Measurements from ENCODE around the gene PHYKPL. TPM values are rescaled to one million over a fixed set of nuclear protein-coding genes. Genes with fewer than 3 reads are reported as not detected.
"Not testable (repeated sequence)": the region's sequence is repeated elsewhere in the genome, so short reads cannot be mapped to it uniquely, and the experiment has no call there.

PHYKPL gene
- total and polyA plus RNA-seq, 2 donors, result 40.3 to 49.1 TPM

DNA sequence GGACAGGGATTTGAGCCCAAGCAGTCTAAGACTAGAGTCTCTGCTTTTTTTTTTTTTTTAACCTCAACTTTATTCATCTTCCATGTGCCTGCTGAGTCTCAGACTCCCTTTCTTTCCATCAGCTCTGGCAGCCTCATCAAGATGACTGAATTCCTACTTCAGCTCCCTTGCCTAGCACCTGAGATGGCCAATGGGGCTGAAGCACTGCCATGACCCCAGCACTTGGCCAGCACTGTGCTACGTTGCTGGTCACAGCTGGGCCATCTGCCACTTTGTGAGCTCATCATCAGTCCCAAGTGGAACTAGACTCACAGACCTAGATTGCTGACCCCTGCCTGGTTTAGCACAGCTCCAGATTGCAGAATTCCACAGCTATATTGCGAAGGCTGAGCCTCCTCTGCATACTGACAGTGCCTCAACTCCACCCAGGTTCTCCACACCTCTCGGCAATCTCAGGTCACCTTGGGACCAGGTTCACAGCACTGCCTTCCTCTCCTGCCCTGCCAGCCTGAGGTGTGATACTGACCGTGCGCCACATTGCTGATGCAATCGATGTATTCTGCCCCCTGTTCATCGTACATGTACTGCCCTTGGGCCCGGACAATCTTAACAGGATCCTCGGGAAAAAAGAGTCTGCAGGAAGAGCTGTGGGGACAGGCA lies 1.6 kb downstream of the PHYKPL start:
- no peak for DNase-seq (ENCODE audit: extremely low spot score)
- 75% methylated on average over 9 of the region's 9 CpGs for WGBS
- Histone ChIP-seq H3K4me1 (ENCODE audit: insufficient read depth) (no peaks in the 10 kb centered on the region), H3K36me3 (ENCODE audit: insufficient read depth) (peaks cover 1% of the 10 kb centered on the region), H3K4me3 (ENCODE audit: low read depth, low read length) (no peak overlapping the region), H3K27ac (ENCODE audit: low read depth) (no peak overlapping the region)

DNA sequence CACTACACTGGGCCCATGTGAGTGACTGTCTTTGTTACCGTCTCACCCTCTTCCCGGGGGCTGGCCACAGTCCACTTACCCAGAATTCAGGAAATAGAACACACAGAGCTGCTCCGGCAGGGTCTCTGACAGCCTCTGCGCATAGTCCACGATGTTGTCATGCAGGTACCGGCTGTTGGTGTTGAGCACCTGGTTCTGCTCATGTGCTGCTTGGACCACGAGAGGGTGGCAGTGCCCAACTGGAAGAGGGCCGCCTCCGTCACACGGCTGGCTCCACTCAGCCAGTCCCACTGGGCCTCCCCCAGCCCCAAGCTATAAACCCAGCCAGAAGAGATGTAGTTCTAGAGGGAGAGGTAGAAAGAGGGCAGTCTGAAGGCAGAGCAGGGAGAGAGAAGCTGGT lies 2.7 kb downstream of the PHYKPL start:
- no peak for DNase-seq (ENCODE audit: extremely low spot score)
- Histone ChIP-seq H3K4me3 (ENCODE audit: low read depth, low read length) (no peak overlapping the region), H3K27ac (ENCODE audit: low read depth) (no peak overlapping the region), H3K4me1 (ENCODE audit: insufficient read depth) (no peaks in the 10 kb centered on the region), H3K36me3 (ENCODE audit: insufficient read depth) (peaks cover 1% of the 10 kb centered on the region)
- WGBS, result 90% methylated on average over 10 of the region's 10 CpGs

DNA sequence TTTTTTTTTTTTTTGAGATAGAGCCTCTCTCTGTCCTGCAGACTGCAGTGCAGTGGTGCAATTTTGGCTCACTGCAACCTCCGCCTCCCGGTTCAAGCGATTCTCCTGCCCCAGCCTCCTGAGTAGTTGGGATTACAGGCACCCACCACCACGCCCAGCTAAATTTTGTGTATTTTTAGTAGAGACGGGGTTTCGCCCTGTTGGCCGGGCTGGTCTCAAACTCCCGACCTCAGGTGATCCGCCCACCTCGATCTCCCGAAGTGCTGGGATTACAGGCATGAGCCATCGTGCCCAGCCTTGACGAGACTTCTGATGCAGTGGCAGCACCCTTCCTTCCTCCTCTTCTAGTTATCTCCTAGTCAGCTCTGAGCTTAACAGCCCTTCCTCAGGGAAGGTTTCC lies 3.5 kb downstream of the PHYKPL start:
- not testable (repeated sequence) for H3K4me3 ChIP-seq (ENCODE audit: low read depth, low read length); H3K36me3 ChIP-seq (ENCODE audit: insufficient read depth); H3K27ac ChIP-seq (ENCODE audit: low read depth); DNase-seq (ENCODE audit: extremely low spot score); H3K4me1 ChIP-seq (ENCODE audit: insufficient read depth)
- 95% methylated on average over 13 of the region's 13 CpGs for WGBS

DNA sequence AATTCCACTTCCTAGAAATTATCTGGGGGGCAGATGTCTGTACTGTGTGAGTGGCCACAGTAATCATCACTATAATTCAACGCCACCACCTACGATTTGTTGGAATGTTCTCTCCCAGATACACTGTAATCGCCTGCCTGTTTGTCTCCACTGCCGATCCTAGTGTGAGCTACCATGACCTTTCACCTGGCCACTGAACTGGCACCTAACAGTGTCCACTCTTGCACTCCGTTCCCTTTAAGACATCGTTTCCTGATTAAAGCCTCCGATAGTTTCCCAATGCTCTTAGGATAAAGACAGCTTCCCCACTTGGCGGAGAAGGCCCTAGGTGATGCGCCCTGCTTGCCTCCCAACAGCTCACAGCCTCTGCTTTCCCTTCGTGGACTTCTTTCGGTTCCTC lies 4.0 kb downstream of the PHYKPL start:
- no peaks in the 10 kb centered on the region for H3K4me1 ChIP-seq (ENCODE audit: insufficient read depth)
- 96% methylated on average over 11 of the region's 11 CpGs for WGBS
- DNase-seq (ENCODE audit: extremely low spot score), result no peak
- H3K36me3 ChIP-seq (ENCODE audit: insufficient read depth), result peaks cover 1% of the 10 kb centered on the region
- no peak overlapping the region for H3K27ac ChIP-seq (ENCODE audit: low read depth)
- no peak overlapping the region for H3K4me3 ChIP-seq (ENCODE audit: low read depth, low read length)

DNA sequence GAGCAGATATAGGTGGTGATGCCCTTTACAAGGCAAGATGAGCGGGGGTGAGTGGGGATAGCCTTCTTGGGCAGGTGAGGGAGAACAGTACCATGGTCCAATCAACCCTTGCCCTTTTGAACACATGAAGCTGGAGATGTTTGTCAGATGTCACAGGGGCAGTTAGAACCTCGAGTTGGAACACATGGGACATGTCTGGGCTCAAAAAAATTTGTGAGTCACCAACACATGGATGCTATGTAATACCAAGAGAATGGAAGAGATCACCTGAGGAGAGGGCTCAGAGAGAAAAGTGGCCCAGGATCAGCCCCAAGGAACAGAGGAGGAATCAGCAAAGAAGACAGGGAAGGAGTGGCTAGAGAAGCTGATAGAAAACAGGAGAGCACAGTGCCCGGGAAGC lies 4.7 kb downstream of the PHYKPL start:
- no peaks in the 10 kb centered on the region for H3K4me1 ChIP-seq (ENCODE audit: insufficient read depth)
- WGBS, result 89% methylated on average over 3 of the region's 3 CpGs
- no peak for DNase-seq (ENCODE audit: extremely low spot score)
- H3K27ac ChIP-seq (ENCODE audit: low read depth), result no peak overlapping the region
- H3K4me3 ChIP-seq (ENCODE audit: low read depth, low read length), result no peak overlapping the region
- peaks cover 1% of the 10 kb centered on the region for H3K36me3 ChIP-seq (ENCODE audit: insufficient read depth)

DNA sequence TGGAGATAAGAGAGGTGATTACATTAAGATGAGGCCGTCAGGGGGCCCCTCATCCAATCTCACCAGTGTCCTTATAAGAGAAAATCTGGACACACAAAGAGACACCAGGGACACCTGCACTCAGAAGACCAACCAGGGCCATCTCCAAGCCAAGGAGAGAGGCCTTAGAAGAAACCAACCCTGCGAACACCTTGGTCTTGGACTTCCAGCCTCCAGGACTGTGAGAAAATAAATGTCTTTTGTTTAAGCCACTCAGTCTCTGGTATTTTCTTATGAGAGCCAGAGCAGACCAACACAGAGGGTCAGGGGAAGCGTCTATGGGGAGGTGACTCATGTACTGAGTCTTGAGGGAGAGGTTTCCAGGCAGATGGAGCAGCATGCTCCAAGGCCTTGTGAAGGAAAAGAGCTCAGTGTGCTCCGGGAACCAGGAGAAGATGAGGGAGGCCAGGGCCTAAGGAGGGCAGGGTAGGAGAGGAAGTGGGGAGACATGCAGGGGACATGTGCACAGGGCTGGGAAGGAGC lies 5.4 kb downstream of the PHYKPL start:
- Histone ChIP-seq H3K4me1 (ENCODE audit: insufficient read depth) (no peaks in the 10 kb centered on the region), H3K4me3 (ENCODE audit: low read depth, low read length) (no peak overlapping the region), H3K27ac (ENCODE audit: low read depth) (no peak overlapping the region), H3K36me3 (ENCODE audit: insufficient read depth) (peaks cover 1% of the 10 kb centered on the region)
- DNase-seq (ENCODE audit: extremely low spot score), result no peak
- WGBS, result 94% methylated on average over 4 of the region's 4 CpGs

DNA sequence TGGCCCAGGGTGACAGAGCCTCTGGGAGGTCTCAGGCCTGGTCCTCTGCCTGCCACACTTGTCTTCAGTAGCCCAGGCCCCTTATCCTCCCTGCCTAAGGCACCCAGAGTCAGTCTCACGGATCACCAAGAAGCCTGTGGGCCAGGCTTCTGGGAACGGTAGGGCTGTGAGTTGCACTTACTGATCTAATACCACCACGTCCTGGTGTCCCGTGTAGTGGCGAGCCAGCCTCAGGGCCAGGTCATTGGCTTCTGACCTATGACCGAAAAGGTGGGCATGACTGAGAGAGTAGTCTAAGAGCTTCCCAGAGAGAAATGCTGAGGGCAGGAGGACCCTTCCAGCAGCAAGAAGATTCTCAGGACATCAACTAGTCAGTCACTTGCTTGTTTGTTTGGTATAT lies 7.4 kb downstream of the PHYKPL start:
- Histone ChIP-seq H3K4me1 (ENCODE audit: insufficient read depth) (no peaks in the 10 kb centered on the region), H3K27ac (ENCODE audit: low read depth) (no peak overlapping the region), H3K36me3 (ENCODE audit: insufficient read depth) (no peaks in the 10 kb centered on the region), H3K4me3 (ENCODE audit: low read depth, low read length) (no peak overlapping the region)
- 91% methylated on average over 6 of the region's 6 CpGs for WGBS
- no peak for DNase-seq (ENCODE audit: extremely low spot score)

DNA sequence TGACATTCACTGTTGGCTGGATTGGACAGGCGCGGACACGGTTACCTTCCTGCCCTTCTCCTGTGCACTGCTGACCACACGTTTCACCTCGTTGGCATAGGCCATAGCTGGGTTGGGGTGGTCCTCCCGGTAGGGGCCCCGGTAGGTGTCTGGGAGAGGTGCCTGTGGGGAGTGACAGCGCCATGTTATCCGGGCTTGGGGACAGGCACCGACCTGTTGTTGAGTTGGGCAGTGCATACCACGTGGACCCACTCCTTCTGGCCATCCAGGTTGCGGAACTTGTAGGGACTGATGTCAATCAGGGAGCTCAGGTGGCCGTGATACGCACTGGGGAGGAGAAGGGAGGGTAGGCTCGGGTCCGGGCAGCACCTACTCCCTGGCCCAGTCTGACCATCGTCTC lies 8.2 kb downstream of the PHYKPL start:
- no peak overlapping the region for H3K27ac ChIP-seq (ENCODE audit: low read depth)
- no peak for DNase-seq (ENCODE audit: extremely low spot score)

DNA sequence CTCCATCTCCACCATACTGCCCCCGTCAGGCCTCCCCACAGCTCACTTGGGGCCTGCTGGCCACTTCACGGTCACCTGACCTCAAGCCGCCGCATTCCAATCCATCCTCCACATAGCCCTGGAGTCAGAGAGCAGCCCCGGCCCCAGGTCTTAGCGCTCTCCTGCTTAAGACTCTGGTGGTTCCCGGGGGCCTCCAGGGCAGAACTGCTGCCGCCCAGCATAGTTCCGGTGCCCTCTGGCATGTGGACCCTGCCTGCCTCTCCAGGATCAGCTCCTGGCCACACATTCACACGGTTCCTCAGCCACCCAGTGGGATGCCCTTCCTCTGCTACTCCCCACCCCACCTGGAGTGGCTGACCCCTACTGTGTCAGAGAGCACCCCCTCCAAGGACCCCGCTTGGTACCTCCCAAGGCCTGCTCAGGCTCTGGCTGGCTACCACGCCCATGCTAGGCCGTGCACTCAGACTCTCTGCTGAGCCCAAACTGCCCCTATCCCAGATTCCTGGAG lies 8.7 kb downstream of the PHYKPL start:
- Histone ChIP-seq H3K4me3 (ENCODE audit: low read depth, low read length) (no peak overlapping the region), H3K36me3 (ENCODE audit: insufficient read depth) (no peaks in the 10 kb centered on the region), H3K27ac (ENCODE audit: low read depth) (no peak overlapping the region), H3K4me1 (ENCODE audit: insufficient read depth) (no peaks in the 10 kb centered on the region)
- DNase-seq (ENCODE audit: extremely low spot score), result no peak
- WGBS, result 62% methylated on average over 13 of the region's 13 CpGs

More for the DNA sequence above, 8.2 kb downstream of the PHYKPL start:
- H3K36me3 ChIP-seq (ENCODE audit: insufficient read depth), result no peaks in the 10 kb centered on the region
- no peaks in the 10 kb centered on the region for H3K4me1 ChIP-seq (ENCODE audit: insufficient read depth)
- WGBS, result 87% methylated on average over 17 of the region's 17 CpGs
- no peak overlapping the region for H3K4me3 ChIP-seq (ENCODE audit: low read depth, low read length)

DNA sequence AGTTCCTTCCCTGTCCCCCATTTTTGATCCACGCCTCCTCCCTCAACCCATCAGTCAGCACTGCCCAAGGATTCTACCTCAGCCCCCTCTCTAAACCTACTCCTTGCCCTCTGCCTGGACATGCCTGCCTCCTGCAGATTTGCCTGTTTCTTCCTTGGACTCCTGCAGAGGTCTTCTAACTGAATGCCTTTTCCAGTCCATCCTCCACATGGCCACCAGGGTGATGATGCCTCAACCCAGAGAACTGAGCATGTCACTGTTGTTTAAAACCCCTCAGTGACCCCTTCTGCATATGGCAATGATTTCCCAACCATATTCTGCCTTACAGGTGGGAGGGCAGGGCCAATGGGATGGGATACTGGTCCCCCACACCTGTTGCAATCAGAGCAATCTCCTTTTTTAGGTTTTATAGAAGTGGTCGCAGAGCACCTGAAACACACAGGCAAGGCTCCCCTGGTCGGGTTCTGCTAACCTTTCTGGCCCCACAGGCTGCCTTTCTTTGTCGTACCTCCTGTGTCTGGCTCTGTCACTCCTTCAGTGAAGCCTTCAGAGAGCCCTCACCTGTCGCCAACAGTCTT lies 9.3 kb downstream of the PHYKPL start:
- Histone ChIP-seq H3K27ac (ENCODE audit: low read depth) (no peak overlapping the region), H3K4me3 (ENCODE audit: low read depth, low read length) (no peak overlapping the region), H3K36me3 (ENCODE audit: insufficient read depth) (no peaks in the 10 kb centered on the region), H3K4me1 (ENCODE audit: insufficient read depth) (no peaks in the 10 kb centered on the region)
- WGBS, result 88% methylated on average over 5 of the region's 5 CpGs
- DNase-seq (ENCODE audit: extremely low spot score), result no peak

DNA sequence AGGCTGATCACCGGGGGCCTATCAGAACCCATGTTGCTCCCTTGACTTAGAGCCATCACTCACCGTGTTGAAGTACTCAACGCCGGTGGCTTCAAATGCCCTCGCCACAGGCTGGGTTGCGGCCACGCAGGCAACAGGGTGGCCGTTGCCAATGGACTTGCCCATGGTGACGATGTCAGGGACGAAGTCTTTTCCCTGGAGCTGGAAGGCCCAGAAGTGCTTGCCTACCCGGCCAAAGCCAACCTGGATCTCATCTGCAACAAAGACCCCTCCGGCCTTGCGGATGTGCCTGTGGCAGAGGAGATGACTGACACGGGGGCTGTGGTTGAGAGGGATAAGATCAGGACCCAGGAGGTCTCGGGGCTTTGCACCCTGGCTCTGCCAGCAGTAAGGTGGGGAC lies 10.3 kb downstream of the PHYKPL start:
- Histone ChIP-seq H3K27ac (ENCODE audit: low read depth) (no peak overlapping the region), H3K4me1 (ENCODE audit: insufficient read depth) (no peaks in the 10 kb centered on the region), H3K4me3 (ENCODE audit: low read depth, low read length) (no peak overlapping the region), H3K36me3 (ENCODE audit: insufficient read depth) (no peaks in the 10 kb centered on the region)
- DNase-seq (ENCODE audit: extremely low spot score), result no peak
- 96% methylated on average over 15 of the region's 15 CpGs for WGBS

DNA sequence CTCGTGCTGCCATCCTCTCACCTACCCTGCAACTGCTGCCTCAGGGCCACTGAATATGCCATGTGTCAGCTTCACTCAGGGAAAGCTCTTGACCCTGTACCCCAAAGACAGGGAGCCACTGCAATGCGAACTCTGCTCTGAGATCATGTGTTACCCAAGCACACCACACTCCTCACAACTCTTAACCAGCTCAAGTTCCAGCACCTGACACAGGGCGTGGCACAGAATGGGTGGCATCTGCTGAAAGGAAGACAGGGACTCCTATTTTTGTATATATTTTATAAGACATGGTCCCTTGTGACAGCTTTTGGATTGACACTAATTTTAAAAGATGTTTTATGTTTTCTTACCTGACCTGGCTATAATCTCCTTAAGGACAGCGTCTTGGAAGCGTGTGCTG lies 10.7 kb downstream of the PHYKPL start:
- no peak overlapping the region for H3K27ac ChIP-seq (ENCODE audit: low read depth)
- DNase-seq (ENCODE audit: extremely low spot score), result no peak
- H3K4me3 ChIP-seq (ENCODE audit: low read depth, low read length), result no peak overlapping the region
- H3K36me3 ChIP-seq (ENCODE audit: insufficient read depth), result no peaks in the 10 kb centered on the region
- H3K4me1 ChIP-seq (ENCODE audit: insufficient read depth), result no peaks in the 10 kb centered on the region
- 77% methylated on average over 5 of the region's 5 CpGs for WGBS

DNA sequence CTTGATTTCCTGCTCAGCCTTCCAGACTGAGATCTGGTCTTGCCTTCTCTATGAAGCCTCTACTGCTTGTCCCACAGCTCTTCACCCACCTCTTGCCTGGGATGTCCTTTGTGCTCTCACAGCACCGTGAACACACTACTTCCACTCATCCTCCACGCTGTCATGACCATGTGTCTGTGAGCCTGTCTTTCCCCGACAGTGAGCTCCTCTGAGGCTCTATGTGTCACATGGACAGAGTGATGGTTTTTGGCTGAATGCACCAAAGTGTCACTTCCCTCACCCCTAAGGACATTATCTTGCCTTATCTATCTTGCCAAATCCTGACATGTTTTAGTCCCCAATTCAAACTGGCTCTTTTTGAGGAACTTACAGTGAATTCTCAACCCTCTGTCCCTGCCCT lies 11.3 kb downstream of the PHYKPL start:
- no peak overlapping the region for H3K4me3 ChIP-seq (ENCODE audit: low read depth, low read length)
- no peak for DNase-seq (ENCODE audit: extremely low spot score)
- H3K27ac ChIP-seq (ENCODE audit: low read depth), result no peak overlapping the region
- WGBS, result 77% methylated on average over 3 of the region's 3 CpGs
- no peaks in the 10 kb centered on the region for H3K4me1 ChIP-seq (ENCODE audit: insufficient read depth)
- H3K36me3 ChIP-seq (ENCODE audit: insufficient read depth), result no peaks in the 10 kb centered on the region

DNA sequence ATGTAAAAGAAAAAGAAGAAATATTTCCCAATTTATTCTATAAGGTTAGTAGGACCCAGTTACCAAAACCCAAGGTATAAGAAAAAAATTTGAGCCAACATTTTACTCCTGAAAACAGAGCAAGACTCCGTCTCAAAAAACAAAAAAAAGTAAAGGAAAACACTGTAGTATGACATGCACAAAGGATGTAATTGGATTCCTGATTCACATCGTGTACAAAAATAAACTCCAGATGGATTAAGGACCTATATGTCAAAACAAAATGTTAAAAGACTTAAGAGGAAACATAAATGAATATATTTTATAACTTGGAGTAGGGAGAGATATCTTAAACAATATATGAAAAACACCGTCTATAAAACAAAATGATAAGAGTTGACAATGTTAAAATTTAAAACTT lies 13.8 kb downstream of the PHYKPL start:
- H3K4me1 ChIP-seq (ENCODE audit: insufficient read depth), result no peaks in the 10 kb centered on the region
- H3K36me3 ChIP-seq (ENCODE audit: insufficient read depth), result peaks cover 2% of the 10 kb centered on the region
- H3K4me3 ChIP-seq (ENCODE audit: low read depth, low read length), result no peak overlapping the region
- no peak overlapping the region for H3K27ac ChIP-seq (ENCODE audit: low read depth)
- 65% methylated on average over 3 of the region's 3 CpGs for WGBS
- DNase-seq (ENCODE audit: extremely low spot score), result no peak
